IPS DF 4.7 (cell line): Measurements from ENCODE around the gene ANKFN1.
"Not testable (repeated sequence)": the region's sequence is repeated elsewhere in the genome, so short reads cannot be mapped to it uniquely, and the experiment has no call there.

Source experiments
- DNase-seq: peaks from one replicate; pipeline ENCODE4 v3.0.0-alpha.2; 2013; ENCODE audit warnings: low spot score; ENCODE audit errors: extremely low read depth

The ANKFN1 gene

GRCh38 chr17:56288786-56289185, 135.5 kb downstream of the ANKFN1 start:
- DNase-seq, result not testable (repeated sequence)

GRCh38 chr17:56289321-56289720, 136.0 kb downstream of the ANKFN1 start:
- DNase-seq, result no peak

GRCh38 chr17:56290101-56290801, 137.0 kb downstream of the ANKFN1 start:
- DNase-seq, result no peak

GRCh38 chr17:56290802-56291118, 137.5 kb downstream of the ANKFN1 start:
- DNase-seq, result no peak

GRCh38 chr17:56291226-56291805, 138.0 kb downstream of the ANKFN1 start:
- DNase-seq, result no peak

GRCh38 chr17:56292010-56292409, 138.7 kb downstream of the ANKFN1 start:
- DNase-seq, result no peak

- DNase-seq, result no peak
Observed at GRCh38 chr17:56292578-56292977, 139.3 kb downstream of the ANKFN1 start.

- no peak for DNase-seq
Observed at GRCh38 chr17:56297184-56297583, 143.9 kb downstream of the ANKFN1 start.

- DNase-seq, result no peak
Observed at GRCh38 chr17:56298846-56299245, 145.6 kb downstream of the ANKFN1 start.

- no peak for DNase-seq
Observed at GRCh38 chr17:56300144-56300543, 146.9 kb downstream of the ANKFN1 start.

- DNase-seq, result no peak
Observed at GRCh38 chr17:56305007-56305406, 151.7 kb downstream of the ANKFN1 start.

GRCh38 chr17:56309897-56310296, 156.6 kb downstream of the ANKFN1 start:
- no peak for DNase-seq

GRCh38 chr17:56310782-56311181, 157.5 kb downstream of the ANKFN1 start:
- DNase-seq, result no peak

- DNase-seq, result no peak
Observed at GRCh38 chr17:56313201-56313600, 159.9 kb downstream of the ANKFN1 start.

- no peak for DNase-seq
Observed at GRCh38 chr17:56314026-56314425, 160.8 kb downstream of the ANKFN1 start.

GRCh38 chr17:56314984-56315602, 161.8 kb downstream of the ANKFN1 start:
- no peak for DNase-seq

GRCh38 chr17:56316604-56317003, 163.3 kb downstream of the ANKFN1 start:
- no peak for DNase-seq

- no peak for DNase-seq
Observed at GRCh38 chr17:56317351-56318208, 164.3 kb downstream of the ANKFN1 start.

GRCh38 chr17:56319531-56319930, 166.3 kb downstream of the ANKFN1 start:
- peak; percentile 14 for DNase-seq

- DNase-seq, result no peak
Observed at GRCh38 chr17:56320443-56320842, 167.2 kb downstream of the ANKFN1 start.

- DNase-seq, result no peak
Observed at GRCh38 chr17:56322991-56323390, 169.7 kb downstream of the ANKFN1 start.

GRCh38 chr17:56324676-56325075, 171.4 kb downstream of the ANKFN1 start:
- no peak for DNase-seq
